ENCODE data around the gene MAP7. TPM values are rescaled to one million over a fixed set of nuclear protein-coding genes. Genes with fewer than 3 reads are reported as not detected.
A peak's percentile ranks its signal among the peaks of the same experiment; 100 is the strongest.

The MAP7 gene
- total and polyA plus RNA-seq, 2 experiments from 2014 or later, result 0.76 to 0.79 TPM

- in situ Hi-C loops (cut with MboI), result no loop called here
- no peaks in the 10 kb centered on the region for H3K9me3 ChIP-seq (ENCODE audit: low read depth)
- no peaks in the 10 kb centered on the region for H3K79me2 ChIP-seq (ENCODE audit: insufficient read depth)
- no peak overlapping the region for H3K4me2 ChIP-seq (ENCODE audit: unreplicated experiment)
- H3K4me3 ChIP-seq, result no peak overlapping the region
- 83 to 92% methylated on average over 4 of the region's 4 CpGs for WGBS, 2 experiments (ENCODE audit: low coverage in 1 of 2, low lambda C conversion rate in 2 of 2, missing lambda C conversion rate in 2 of 2)
- H3K27ac ChIP-seq, result no peak overlapping the region
- no peaks in the 10 kb centered on the region for H3K4me1 ChIP-seq (ENCODE audit: insufficient read depth)
- H3K27me3 ChIP-seq (replicated peaks; ENCODE audit: insufficient read depth), result no peaks in the 10 kb centered on the region
- no peaks in the 10 kb centered on the region for H3K36me3 ChIP-seq (ENCODE audit: low read depth)
- no peaks in the 10 kb centered on the region for H3F3A ChIP-seq (ENCODE audit: insufficient read depth)
- H3K9ac ChIP-seq, result no peak overlapping the region
- no peak overlapping the region for H2AFZ ChIP-seq
- no peak for DNase-seq
- no peaks in the 10 kb centered on the region for H3K9me2 ChIP-seq (ENCODE audit: insufficient read depth)
- H4K20me1 ChIP-seq (ENCODE audit: insufficient read depth), result no peaks in the 10 kb centered on the region
- TF ChIP-seq EZH2phosphoT487 (IDR thresholded peaks at IDR 0.05; ENCODE audit: insufficient read depth, low read depth), result no peak
- TF ChIP-seq EZH2 (IDR thresholded peaks at IDR 0.05; ENCODE audit: insufficient read depth, poor library complexity, severe bottlenecking), result no peak
Measured at GRCh38 chr6:136464874-136465273, 85.3 kb downstream of the MAP7 start.

GRCh38 chr6:136464148-136464547, 86.1 kb downstream of the MAP7 start:
- in situ Hi-C loops (cut with MboI), result no loop called here
- H3F3A ChIP-seq (ENCODE audit: insufficient read depth), result no peaks in the 10 kb centered on the region
- WGBS, 2 experiments (ENCODE audit: low coverage in 1 of 2, low lambda C conversion rate in 2 of 2, missing lambda C conversion rate in 2 of 2), result 92 to 96% methylated on average over 2 of the region's 2 CpGs

GRCh38 chr6:136463743-136464142, 86.5 kb downstream of the MAP7 start:
- in situ Hi-C loops (cut with MboI), result no loop called here
- Histone ChIP-seq H3K79me2 (ENCODE audit: insufficient read depth) (no peaks in the 10 kb centered on the region), H3K27me3 (replicated peaks; ENCODE audit: insufficient read depth) (no peaks in the 10 kb centered on the region), H3K36me3 (ENCODE audit: low read depth) (no peaks in the 10 kb centered on the region), H3K9ac (no peak overlapping the region), H2AFZ (no peak overlapping the region), H3K27ac (no peak overlapping the region), H3F3A (ENCODE audit: insufficient read depth) (no peaks in the 10 kb centered on the region), H3K9me3 (ENCODE audit: low read depth) (no peaks in the 10 kb centered on the region), H4K20me1 (ENCODE audit: insufficient read depth) (no peaks in the 10 kb centered on the region), H3K4me3 (no peak overlapping the region), H3K9me2 (ENCODE audit: insufficient read depth) (no peaks in the 10 kb centered on the region), H3K4me1 (ENCODE audit: insufficient read depth) (no peaks in the 10 kb centered on the region), H3K4me2 (ENCODE audit: unreplicated experiment) (no peak overlapping the region)
- no peak for TF ChIP-seq EZH2 (IDR thresholded peaks at IDR 0.05; ENCODE audit: insufficient read depth, poor library complexity, severe bottlenecking)
- TF ChIP-seq EZH2phosphoT487 (IDR thresholded peaks at IDR 0.05; ENCODE audit: insufficient read depth, low read depth), result no peak
- WGBS, 2 experiments (ENCODE audit: low coverage in 1 of 2, low lambda C conversion rate in 2 of 2, missing lambda C conversion rate in 2 of 2), result 52 to 58% methylated on average over 4 of the region's 4 CpGs
- DNase-seq, result no peak

More at GRCh38 chr6:136464148-136464547, 86.1 kb downstream of the MAP7 start:
- no peak overlapping the region for H3K4me3 ChIP-seq
- no peak overlapping the region for H3K27ac ChIP-seq
- no peak for DNase-seq
- H3K9ac ChIP-seq, result no peak overlapping the region
- no peaks in the 10 kb centered on the region for H3K27me3 ChIP-seq (replicated peaks; ENCODE audit: insufficient read depth)
- H4K20me1 ChIP-seq (ENCODE audit: insufficient read depth), result no peaks in the 10 kb centered on the region
- H3K9me2 ChIP-seq (ENCODE audit: insufficient read depth), result no peaks in the 10 kb centered on the region
- H2AFZ ChIP-seq, result no peak overlapping the region
- no peaks in the 10 kb centered on the region for H3K9me3 ChIP-seq (ENCODE audit: low read depth)
- H3K4me1 ChIP-seq (ENCODE audit: insufficient read depth), result no peaks in the 10 kb centered on the region
- H3K36me3 ChIP-seq (ENCODE audit: low read depth), result no peaks in the 10 kb centered on the region
- H3K79me2 ChIP-seq (ENCODE audit: insufficient read depth), result no peaks in the 10 kb centered on the region
- H3K4me2 ChIP-seq (ENCODE audit: unreplicated experiment), result no peak overlapping the region
- no peak for TF ChIP-seq EZH2 (IDR thresholded peaks at IDR 0.05; ENCODE audit: insufficient read depth, poor library complexity, severe bottlenecking)
- TF ChIP-seq EZH2phosphoT487 (IDR thresholded peaks at IDR 0.05; ENCODE audit: insufficient read depth, low read depth), result no peak

- H3K4me2 ChIP-seq (ENCODE audit: unreplicated experiment), result peak overlapping the region; percentile 55
- H3K4me1 ChIP-seq (ENCODE audit: insufficient read depth), result peaks cover 11% of the 10 kb centered on the region
- H3K27me3 ChIP-seq (replicated peaks; ENCODE audit: insufficient read depth), result no peaks in the 10 kb centered on the region
- H3K9me3 ChIP-seq (ENCODE audit: low read depth), result no peaks in the 10 kb centered on the region
- no peak overlapping the region for H3K4me3 ChIP-seq
- H3F3A ChIP-seq (ENCODE audit: insufficient read depth), result 0 out of 2 replicates have a peak, but pooled peaks cover 13% of the 10 kb centered on the region
- H3K79me2 ChIP-seq (ENCODE audit: insufficient read depth), result no peaks in the 10 kb centered on the region
- peak overlapping the region; percentile 52 for H3K27ac ChIP-seq
- peak; percentile 78 for DNase-seq
- TF ChIP-seq EZH2phosphoT487 (IDR thresholded peaks at IDR 0.05; ENCODE audit: insufficient read depth, low read depth) (no peak), EZH2 (IDR thresholded peaks at IDR 0.05; ENCODE audit: insufficient read depth, poor library complexity, severe bottlenecking) (no peak)
- H3K36me3 ChIP-seq (ENCODE audit: low read depth), result no peaks in the 10 kb centered on the region
- no peaks in the 10 kb centered on the region for H4K20me1 ChIP-seq (ENCODE audit: insufficient read depth)
- WGBS, 2 experiments (ENCODE audit: low coverage in 1 of 2, low lambda C conversion rate in 2 of 2, missing lambda C conversion rate in 2 of 2), result 53 to 57% methylated on average over 2 of the region's 2 CpGs
- H2AFZ ChIP-seq, result 0 out of 2 replicates have a peak overlapping the region, but pooled peaks have one; percentile 37
- no peaks in the 10 kb centered on the region for H3K9me2 ChIP-seq (ENCODE audit: insufficient read depth)
- 0 out of 2 replicates have a peak overlapping the region, but pooled peaks have one; percentile 10 for H3K9ac ChIP-seq
- in situ Hi-C loops (cut with MboI), result no loop called here
Measured at GRCh38 chr6:136446579-136447187, 103.5 kb downstream of the MAP7 start.

Measured in GM23248 (cell line).